IMR-90 (cell line): ENCODE data around the gene UGT1A10.

Source experiments
- BHLHE40 ChIP-seq: fragments of 150-350 bp; IDR thresholded peaks from 2 replicates; pipeline ENCODE4 v1.6.1; 2016; ENCODE audit warnings: mild to moderate bottlenecking, low read depth, low read length
- CEBPB ChIP-seq: IDR thresholded peaks from 2 replicates; pipeline ENCODE4 v1.6.1; 2012; ENCODE audit warnings: low read depth, low read length, improper control_type of control experiment
- CHD1 ChIP-seq: IDR thresholded peaks from 2 replicates; pipeline ENCODE4 v1.6.1; 2012; ENCODE audit warnings: low read depth, low read length, improper control_type of control experiment
- MAFK ChIP-seq: IDR thresholded peaks from 2 replicates; pipeline ENCODE4 v1.6.1; 2012; ENCODE audit warnings: low read depth, low read length, improper control_type of control experiment
- MXI1 ChIP-seq: IDR thresholded peaks from 2 replicates; pipeline ENCODE4 v1.6.1; 2012; ENCODE audit warnings: low read depth, mild to moderate bottlenecking, low read length, moderate library complexity, borderline replicate concordance
- NFE2L2 ChIP-seq: fragments of 150-350 bp; IDR thresholded peaks from 2 replicates; pipeline ENCODE4 v1.6.1; 2016; ENCODE audit warnings: low read depth, mild to moderate bottlenecking, low read length
- POLR2A ChIP-seq: IDR thresholded peaks from 2 replicates; pipeline ENCODE4 v1.6.1; 2012; ENCODE audit warnings: mild to moderate bottlenecking, low read depth, low read length
- RAD21 ChIP-seq: IDR thresholded peaks from 2 replicates; pipeline ENCODE4 v1.6.1; 2012; ENCODE audit warnings: low read length, improper control_type of control experiment
- RCOR1 ChIP-seq: IDR thresholded peaks from 2 replicates; pipeline ENCODE4 v1.6.1; 2012; ENCODE audit warnings: mild to moderate bottlenecking, low read length, improper control_type of control experiment; ENCODE audit not compliant: insufficient replicate concordance
- RFX5 ChIP-seq: IDR thresholded peaks from 2 replicates; pipeline ENCODE4 v1.8.0; 2012; ENCODE audit warnings: low read depth, mild to moderate bottlenecking, low read length, moderate library complexity
- SMC3 ChIP-seq: fragments of 150-350 bp; IDR thresholded peaks from 2 replicates; pipeline ENCODE4 v1.6.1; 2016; ENCODE audit warnings: low read depth, mild to moderate bottlenecking, antibody characterized with exemption, low read length, moderate library complexity
- TF ChIP-seq, protein P1 (sequence below): conservative IDR thresholded peaks from 2 replicates; pipeline ENCODE4 v1.5.1; 2012; ENCODE audit warnings: mild to moderate bottlenecking, low read depth, low read length, improper control_type of control experiment
- TF ChIP-seq, protein P2 (sequence below): fragments of 150-350 bp; IDR thresholded peaks from 2 replicates; pipeline ENCODE4 v1.6.1; 2017; ENCODE audit warnings: mild to moderate bottlenecking, antibody characterized with exemption, low read length, low read depth
- TF ChIP-seq, protein P3 (sequence below): fragments of 150-350 bp; IDR thresholded peaks from 2 replicates; pipeline ENCODE4 v1.6.1; 2016; ENCODE audit warnings: low read depth, mild to moderate bottlenecking, low read length, moderate library complexity, borderline replicate concordance

DNA sequence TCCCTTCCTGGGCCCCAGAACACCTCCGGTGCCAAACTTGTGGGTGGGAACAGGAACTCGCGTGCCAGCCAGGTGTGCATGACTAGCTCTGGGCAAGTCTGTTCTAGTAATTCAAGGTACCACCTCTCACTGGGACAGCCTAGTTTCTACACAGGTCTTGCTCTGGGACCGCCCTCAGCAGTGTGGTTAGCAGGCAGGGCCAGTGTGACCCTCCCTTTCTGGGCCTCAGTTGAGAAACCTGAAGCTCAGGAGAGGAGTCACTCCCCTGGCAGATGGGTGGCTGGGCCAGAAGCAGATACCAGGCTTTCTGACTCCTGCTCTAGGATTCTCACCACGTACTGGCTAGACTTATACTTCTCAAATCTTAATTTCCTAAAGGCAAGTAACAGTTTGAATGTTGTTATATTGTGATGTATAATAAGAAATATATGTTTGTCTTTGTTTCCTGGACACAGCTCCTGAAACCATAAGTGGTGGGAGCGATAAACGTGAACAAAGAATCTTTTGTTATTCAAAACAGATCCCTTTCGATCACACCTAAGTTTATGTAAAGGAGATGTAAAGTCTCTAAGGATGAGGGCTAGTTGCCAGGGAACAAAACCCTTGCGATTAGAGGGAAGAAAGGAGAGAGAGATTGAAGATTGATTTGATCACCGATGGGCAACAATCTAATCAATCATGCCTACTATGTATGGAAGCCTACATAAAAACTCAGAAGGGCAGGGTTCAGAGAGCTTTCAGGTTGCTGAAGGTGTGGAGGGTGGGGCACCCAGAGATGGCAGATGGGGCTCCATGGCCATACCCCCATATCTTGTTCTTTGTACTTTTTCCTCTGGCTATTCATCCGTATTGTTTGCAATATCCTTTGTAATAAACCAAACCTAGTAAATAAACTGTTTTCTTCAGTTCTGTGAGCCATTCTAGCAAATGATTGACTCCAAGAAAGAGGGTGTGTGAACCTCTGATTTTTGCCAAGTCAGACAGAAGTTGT, 55.5 kb downstream of the UGT1A10 start:
- TF ChIP-seq, protein P1, sequence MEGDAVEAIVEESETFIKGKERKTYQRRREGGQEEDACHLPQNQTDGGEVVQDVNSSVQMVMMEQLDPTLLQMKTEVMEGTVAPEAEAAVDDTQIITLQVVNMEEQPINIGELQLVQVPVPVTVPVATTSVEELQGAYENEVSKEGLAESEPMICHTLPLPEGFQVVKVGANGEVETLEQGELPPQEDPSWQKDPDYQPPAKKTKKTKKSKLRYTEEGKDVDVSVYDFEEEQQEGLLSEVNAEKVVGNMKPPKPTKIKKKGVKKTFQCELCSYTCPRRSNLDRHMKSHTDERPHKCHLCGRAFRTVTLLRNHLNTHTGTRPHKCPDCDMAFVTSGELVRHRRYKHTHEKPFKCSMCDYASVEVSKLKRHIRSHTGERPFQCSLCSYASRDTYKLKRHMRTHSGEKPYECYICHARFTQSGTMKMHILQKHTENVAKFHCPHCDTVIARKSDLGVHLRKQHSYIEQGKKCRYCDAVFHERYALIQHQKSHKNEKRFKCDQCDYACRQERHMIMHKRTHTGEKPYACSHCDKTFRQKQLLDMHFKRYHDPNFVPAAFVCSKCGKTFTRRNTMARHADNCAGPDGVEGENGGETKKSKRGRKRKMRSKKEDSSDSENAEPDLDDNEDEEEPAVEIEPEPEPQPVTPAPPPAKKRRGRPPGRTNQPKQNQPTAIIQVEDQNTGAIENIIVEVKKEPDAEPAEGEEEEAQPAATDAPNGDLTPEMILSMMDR: no peak
- TF ChIP-seq, protein P2, sequence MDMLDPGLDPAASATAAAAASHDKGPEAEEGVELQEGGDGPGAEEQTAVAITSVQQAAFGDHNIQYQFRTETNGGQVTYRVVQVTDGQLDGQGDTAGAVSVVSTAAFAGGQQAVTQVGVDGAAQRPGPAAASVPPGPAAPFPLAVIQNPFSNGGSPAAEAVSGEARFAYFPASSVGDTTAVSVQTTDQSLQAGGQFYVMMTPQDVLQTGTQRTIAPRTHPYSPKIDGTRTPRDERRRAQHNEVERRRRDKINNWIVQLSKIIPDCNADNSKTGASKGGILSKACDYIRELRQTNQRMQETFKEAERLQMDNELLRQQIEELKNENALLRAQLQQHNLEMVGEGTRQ: no peak
- TF ChIP-seq MXI1 (no peak), POLR2A (no peak), BHLHE40 (no peak), MAFK (no peak), SMC3 (no peak), RFX5 (no peak), NFE2L2 (no peak), CHD1 (no peak), RAD21 (no peak), CEBPB (no peak), RCOR1 (no peak)
- TF ChIP-seq, protein P3, sequence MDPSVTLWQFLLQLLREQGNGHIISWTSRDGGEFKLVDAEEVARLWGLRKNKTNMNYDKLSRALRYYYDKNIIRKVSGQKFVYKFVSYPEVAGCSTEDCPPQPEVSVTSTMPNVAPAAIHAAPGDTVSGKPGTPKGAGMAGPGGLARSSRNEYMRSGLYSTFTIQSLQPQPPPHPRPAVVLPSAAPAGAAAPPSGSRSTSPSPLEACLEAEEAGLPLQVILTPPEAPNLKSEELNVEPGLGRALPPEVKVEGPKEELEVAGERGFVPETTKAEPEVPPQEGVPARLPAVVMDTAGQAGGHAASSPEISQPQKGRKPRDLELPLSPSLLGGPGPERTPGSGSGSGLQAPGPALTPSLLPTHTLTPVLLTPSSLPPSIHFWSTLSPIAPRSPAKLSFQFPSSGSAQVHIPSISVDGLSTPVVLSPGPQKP: no peak
